ENCODE results near the gene ATG7.

GRCh38 chr3:11465744-11466616, 193.8 kb downstream of the ATG7 start:
- TF ChIP-seq, protein P1, sequence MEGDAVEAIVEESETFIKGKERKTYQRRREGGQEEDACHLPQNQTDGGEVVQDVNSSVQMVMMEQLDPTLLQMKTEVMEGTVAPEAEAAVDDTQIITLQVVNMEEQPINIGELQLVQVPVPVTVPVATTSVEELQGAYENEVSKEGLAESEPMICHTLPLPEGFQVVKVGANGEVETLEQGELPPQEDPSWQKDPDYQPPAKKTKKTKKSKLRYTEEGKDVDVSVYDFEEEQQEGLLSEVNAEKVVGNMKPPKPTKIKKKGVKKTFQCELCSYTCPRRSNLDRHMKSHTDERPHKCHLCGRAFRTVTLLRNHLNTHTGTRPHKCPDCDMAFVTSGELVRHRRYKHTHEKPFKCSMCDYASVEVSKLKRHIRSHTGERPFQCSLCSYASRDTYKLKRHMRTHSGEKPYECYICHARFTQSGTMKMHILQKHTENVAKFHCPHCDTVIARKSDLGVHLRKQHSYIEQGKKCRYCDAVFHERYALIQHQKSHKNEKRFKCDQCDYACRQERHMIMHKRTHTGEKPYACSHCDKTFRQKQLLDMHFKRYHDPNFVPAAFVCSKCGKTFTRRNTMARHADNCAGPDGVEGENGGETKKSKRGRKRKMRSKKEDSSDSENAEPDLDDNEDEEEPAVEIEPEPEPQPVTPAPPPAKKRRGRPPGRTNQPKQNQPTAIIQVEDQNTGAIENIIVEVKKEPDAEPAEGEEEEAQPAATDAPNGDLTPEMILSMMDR (IDR thresholded peaks at IDR 0.05; ENCODE audit: low read depth, low read length) = no peak
- TF ChIP-seq POLR2A (IDR thresholded peaks at IDR 0.05; ENCODE audit: extremely low read depth, insufficient read length) (no peak), MYC (IDR thresholded peaks at IDR 0.05; ENCODE audit: low read depth, low read length) (no peak)
- TF ChIP-seq, protein P2, sequence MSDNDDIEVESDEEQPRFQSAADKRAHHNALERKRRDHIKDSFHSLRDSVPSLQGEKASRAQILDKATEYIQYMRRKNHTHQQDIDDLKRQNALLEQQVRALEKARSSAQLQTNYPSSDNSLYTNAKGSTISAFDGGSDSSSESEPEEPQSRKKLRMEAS (IDR thresholded peaks at IDR 0.05; ENCODE audit: low read depth, low read length) = no peak

Measured in NB4 (cell line).